Common myeloid progenitor, CD34-positive (primary cell): ENCODE measurements around the gene LASP1.

Experiments used
- CTCF ChIA-PET: fragments of 350-600 bp; sonication (Branson Sonifier 250); formaldehyde crosslinking; loops from one replicate; lab custom pipeline; 2021; ENCODE audit warnings: antibody characterized with exemption; lab: Charles Lee
- POLR2A ChIA-PET: fragments of 350-600 bp; sonication (Branson Sonifier 250); formaldehyde crosslinking; loops from one replicate; lab custom pipeline; 2021; ENCODE audit warnings: antibody characterized with exemption; lab: Charles Lee
- DNase-seq, 3 donors: peaks; one replicate each; pipeline versions ENCODE4 v3.0.0 to v3.0.0-alpha.2; 2013
- H3K27ac ChIP-seq, 2 experiments: 1 replicate in 1 of 2; 2 replicates in 1 of 2; pipeline ENCODE4 v1.7.0; 2013; ENCODE audit warnings: inconsistent platforms in 2 of 2, low read length in 2 of 2, mild to moderate bottlenecking in 2 of 2, low read depth in 1 of 2, moderate library complexity in 1 of 2; ENCODE audit not compliant: severe bottlenecking in 2 of 2, insufficient read depth in 1 of 2, poor library complexity in 1 of 2
- H3K27me3 ChIP-seq, 5 experiments: replicated peaks in 2 of 5; 1 replicate in 3 of 5; 2 replicates in 2 of 5; pipeline versions ENCODE4 v1.6.1 to v1.7.0; 2013; ENCODE audit warnings: low read length in 4 of 5, mild to moderate bottlenecking in 2 of 5, moderate library complexity in 2 of 5, inconsistent platforms in 1 of 5; ENCODE audit not compliant: insufficient read depth in 5 of 5, control insufficient read depth in 4 of 5
- H3K36me3 ChIP-seq, 4 experiments: 1 replicate in 2 of 4; 2 replicates in 2 of 4; pipeline versions ENCODE4 v1.6.1 to v1.7.0; 2013; ENCODE audit warnings: low read length in 3 of 4, control low read depth in 1 of 4, mild to moderate bottlenecking in 1 of 4; ENCODE audit not compliant: control insufficient read depth in 4 of 4, insufficient read depth in 4 of 4
- H3K4me1 ChIP-seq, 4 experiments: 1 replicate in 3 of 4; 2 replicates in 1 of 4; pipeline versions ENCODE4 v1.6.1 to v1.7.1; 2013; ENCODE audit warnings: low read length in 3 of 4, mild to moderate bottlenecking in 3 of 4, control low read depth in 1 of 4, inconsistent platforms in 1 of 4, moderate library complexity in 1 of 4; ENCODE audit not compliant: control insufficient read depth in 4 of 4, insufficient read depth in 4 of 4; ENCODE audit errors: control extremely low read depth in 1 of 4
- H3K4me3 ChIP-seq, 7 experiments: 1 replicate in 4 of 7; 2 replicates in 3 of 7; pipeline versions ENCODE4 v1.5.1 to v1.7.0; 2013; ENCODE audit warnings: mild to moderate bottlenecking in 7 of 7, low read length in 6 of 7, moderate library complexity in 6 of 7, inconsistent platforms in 2 of 7, low read depth in 2 of 7, control low read depth in 1 of 7; ENCODE audit not compliant: insufficient read depth in 4 of 7, control insufficient read depth in 1 of 7; ENCODE audit errors: extremely low read depth in 1 of 7
- H3K9me3 ChIP-seq, 5 experiments: 1 replicate in 4 of 5; 2 replicates in 1 of 5; pipeline versions ENCODE4 v1.6.1 to v1.7.1; 2013; ENCODE audit warnings: low read length in 4 of 5, mild to moderate bottlenecking in 2 of 5, inconsistent platforms in 1 of 5, low read depth in 1 of 5, moderate library complexity in 1 of 5; ENCODE audit not compliant: control insufficient read depth in 4 of 5, insufficient read depth in 2 of 5; ENCODE audit errors: control extremely low read depth in 1 of 5
- WGBS: methylation state at CpG from one replicate; pipeline ENCODE4 v1.1.5; 2013; ENCODE audit not compliant: insufficient coverage; 5-methylcytosine and 5-hydroxymethylcytosine counted together

Gene LASP1

DNA sequence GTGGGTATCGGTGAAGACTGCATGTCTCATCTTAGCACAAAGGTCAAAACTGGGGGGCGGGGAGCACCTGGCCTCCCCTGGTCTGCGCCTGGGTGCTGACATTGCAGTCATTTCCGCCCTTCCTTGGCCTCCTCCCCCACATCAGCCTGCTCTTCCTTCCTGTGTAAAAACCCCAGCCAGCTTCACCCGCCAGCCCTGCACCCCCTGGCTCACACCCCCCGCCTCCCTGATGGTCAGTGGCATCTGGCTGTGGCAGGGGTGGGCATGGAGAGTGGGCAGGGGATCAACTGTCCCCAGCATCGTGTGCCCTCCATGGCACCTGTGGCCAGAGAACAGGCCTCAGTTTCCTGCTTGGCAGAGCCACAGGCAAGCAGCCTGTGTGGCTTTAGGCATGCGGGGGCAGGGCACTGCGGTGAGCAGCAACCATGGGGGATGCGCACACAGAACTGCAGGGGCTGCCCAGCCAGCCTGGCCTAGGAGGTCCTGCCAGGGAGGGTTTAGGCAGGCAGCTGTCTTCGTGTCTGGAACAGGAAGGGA, 29.0 kb downstream of the LASP1 start:
- peak overlapping the region; percentile 54 to 76 for H3K27ac ChIP-seq

DNA sequence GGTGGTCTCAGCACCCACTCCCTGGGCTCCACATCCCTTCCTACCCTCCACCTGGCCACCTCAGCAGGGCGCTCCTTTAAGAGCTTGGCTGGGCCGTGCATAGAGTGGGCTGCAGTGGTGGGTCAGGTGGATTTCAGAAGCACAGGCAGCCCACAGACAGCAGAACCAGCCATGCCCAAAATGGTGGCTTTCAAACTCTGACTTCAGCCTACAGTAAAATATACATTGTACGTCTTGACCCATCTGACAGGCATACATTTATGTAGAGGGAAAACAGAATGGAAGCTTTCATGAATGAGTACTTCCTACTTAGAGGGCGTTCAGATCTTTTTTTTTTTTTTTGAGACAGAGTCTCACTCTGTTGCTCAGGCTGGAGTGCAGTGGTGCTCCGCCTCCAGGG, 29.6 kb downstream of the LASP1 start:
- 83% methylated on average over 2 of the region's 5 CpGs for WGBS

More for the DNA sequence above, 29.0 kb downstream of the LASP1 start:
- H3K9me3 ChIP-seq, result no peaks in the 10 kb centered on the region
- ChIA-PET CTCF (interaction anchor here (0.6 to 2.6 kb wide), 8 partner anchors 9 to 1412 kb away, joined by 3 to 7 read pairs (median 4); partner anchors contain the start of gene LASP1), POLR2A (interaction anchor here (1.0 to 2.4 kb wide), 3 partner anchors 8 to 29 kb away, joined by 3 to 12 read pairs (median 4); partner anchors contain the start of gene LASP1)
- DNase-seq, result peak; percentile 55 to 86 (median 81)
- 40% methylated on average over 3 of the region's 11 CpGs for WGBS
- H3K4me3 ChIP-seq, result peak overlapping the region in 4 of 7 experiments; percentile 32 to 48 (median 42)
- H3K27me3 ChIP-seq, result no peaks in the 10 kb centered on the region
- H3K36me3 ChIP-seq, result peaks cover 2 to 45% (median 30%) of the 10 kb centered on the region in 4 experiments
- peaks cover 13 to 69% (median 47%) of the 10 kb centered on the region in 4 experiments for H3K4me1 ChIP-seq

GRCh38 chr17:38900978-38901656, 31.3 kb downstream of the LASP1 start:
- Histone ChIP-seq H3K4me3 (peak overlapping the region in 1 of 7 experiments; percentile 8), H3K9me3 (no peaks in the 10 kb centered on the region), H3K36me3 (peaks cover 2 to 35% (median 27%) of the 10 kb centered on the region in 4 experiments), H3K27me3 (no peaks in the 10 kb centered on the region), H3K4me1 (peaks cover 13 to 61% (median 45%) of the 10 kb centered on the region in 4 experiments), H3K27ac (no peak overlapping the region)
- 56% methylated on average over 7 of the region's 10 CpGs for WGBS
- POLR2A ChIA-PET, result interaction anchor here (0.9 to 1.3 kb wide), 2 partner anchors 10 to 31 kb away, joined by 4 read pairs; partner anchors contain the start of gene LASP1
- peak in 2 of 3 donors; percentile 55 to 67 for DNase-seq
- CTCF ChIA-PET, result interaction anchor here (0.9 to 2.6 kb wide), 10 partner anchors 13 to 272 kb away, joined by 3 to 8 read pairs (median 4); partner anchors contain the start of genes LASP1 and LASP1NB

More for the DNA sequence above, 29.6 kb downstream of the LASP1 start:
- peak in 1 of 3 donors; percentile 19 for DNase-seq
- Histone ChIP-seq H3K4me1 (peaks cover 13 to 64% (median 46%) of the 10 kb centered on the region in 4 experiments), H3K27ac (peak overlapping the region in 1 of 2 experiments; percentile 76), H3K27me3 (no peaks in the 10 kb centered on the region), H3K4me3 (peak overlapping the region in 1 of 7 experiments; percentile 45), H3K9me3 (no peaks in the 10 kb centered on the region), H3K36me3 (peaks cover 2 to 43% (median 29%) of the 10 kb centered on the region in 4 experiments)
- ChIA-PET POLR2A (interaction anchor here (0.6 to 2.4 kb wide), 3 partner anchors 17 to 30 kb away, joined by 4 to 12 read pairs (median 4); partner anchors contain the start of gene LASP1), CTCF (interaction anchor here (0.6 to 2.6 kb wide), 3 partner anchors 18 to 1411 kb away, joined by 3 to 7 read pairs (median 5); no protein-coding TSS in a partner anchor)

- Histone ChIP-seq H3K36me3 (peaks cover 0 to 35% (median 20%) of the 10 kb centered on the region in 4 experiments), H3K27ac (no peak overlapping the region), H3K27me3 (no peaks in the 10 kb centered on the region), H3K4me1 (peaks cover 10 to 50% (median 26%) of the 10 kb centered on the region in 4 experiments), H3K4me3 (no peak overlapping the region), H3K9me3 (no peaks in the 10 kb centered on the region)
- ChIA-PET CTCF (interaction anchor here (0.9 to 1.5 kb wide), 2 partner anchors 10 to 18 kb away, joined by 3 read pairs; no protein-coding TSS in a partner anchor), POLR2A (no interaction called here)
- no peak for DNase-seq
- 95% methylated on average over 4 of the region's 6 CpGs for WGBS
These were observed 33.5 kb downstream of the LASP1 start for GRCh38 chr17:38903404-38903803.

DNA sequence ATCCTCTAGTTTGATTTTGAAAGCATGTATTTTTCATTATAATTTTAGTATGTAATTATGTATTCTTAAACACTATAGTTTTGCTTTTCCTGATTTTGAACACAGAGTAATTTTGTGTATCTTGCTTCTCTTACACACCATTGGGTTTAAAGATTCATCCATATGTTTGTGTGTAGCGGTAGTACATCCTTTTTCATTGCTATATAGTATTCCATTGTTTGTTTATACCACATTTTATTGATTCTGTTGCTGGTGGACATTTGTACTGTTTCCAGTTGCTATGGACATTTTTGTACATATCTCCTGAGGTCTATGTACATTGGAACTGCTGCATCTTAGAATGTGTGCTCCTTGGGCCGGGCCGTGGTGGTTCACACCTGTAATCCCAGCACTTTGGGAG, 35.0 kb downstream of the LASP1 start:
- DNase-seq, result no peak
- Histone ChIP-seq H3K27ac (no peak overlapping the region), H3K9me3 (no peaks in the 10 kb centered on the region), H3K27me3 (no peaks in the 10 kb centered on the region), H3K4me3 (no peak overlapping the region), H3K36me3 (peaks cover 0 to 46% (median 26%) of the 10 kb centered on the region in 4 experiments), H3K4me1 (peaks cover 7 to 35% (median 13%) of the 10 kb centered on the region in 4 experiments)
- POLR2A ChIA-PET, result no interaction called here
- WGBS, result 84% methylated on average over 2 of the region's 3 CpGs
- CTCF ChIA-PET, result no interaction called here

DNA sequence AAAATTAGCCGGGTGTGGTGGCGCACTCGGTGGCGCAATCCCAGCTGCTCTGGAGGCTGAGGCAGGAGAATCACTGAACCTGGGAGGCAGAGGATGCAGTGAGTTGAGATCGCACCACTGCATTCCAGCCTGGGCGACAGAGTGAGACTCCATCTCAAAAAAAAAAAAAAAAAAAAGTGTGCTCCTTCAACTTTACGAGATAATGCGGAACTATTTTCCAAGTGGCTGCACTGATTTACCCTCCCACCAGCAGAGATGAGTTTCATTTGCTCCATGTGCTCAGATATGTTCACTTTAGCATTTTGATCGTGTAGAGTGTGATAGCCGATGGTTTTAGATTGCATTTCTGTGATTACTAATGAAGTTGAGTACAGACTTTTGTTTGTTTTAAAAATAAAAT, 35.5 kb downstream of the LASP1 start:
- ChIA-PET POLR2A (no interaction called here), CTCF (interaction anchor here (2.3 to 2.4 kb wide), 2 partner anchors 10 to 11 kb away, joined by 7 to 9 read pairs; no protein-coding TSS in a partner anchor)
- Histone ChIP-seq H3K36me3 (peaks cover 0 to 51% (median 29%) of the 10 kb centered on the region in 4 experiments), H3K4me3 (no peak overlapping the region), H3K27me3 (no peaks in the 10 kb centered on the region), H3K9me3 (no peaks in the 10 kb centered on the region), H3K27ac (no peak overlapping the region), H3K4me1 (peaks cover 7 to 30% (median 13%) of the 10 kb centered on the region in 4 experiments)
- DNase-seq, result no peak
- WGBS, result 100% methylated on average over 2 of the region's 10 CpGs
